H1 (cell line): ENCODE results near the gene PF4V1. TPM values are rescaled to one million over a fixed set of nuclear protein-coding genes. Genes with fewer than 3 reads are reported as not detected.

Experiments used
- BRCA1 ChIP-seq: IDR thresholded peaks from 2 replicates; pipeline ENCODE4 v1.6.1; 2012; ENCODE audit warnings: low read depth, low read length, improper control_type of control experiment
- GTF2F1 ChIP-seq: IDR thresholded peaks from 2 replicates; pipeline ENCODE4 v1.6.1; 2012; ENCODE audit warnings: low read depth, low read length, improper control_type of control experiment, borderline replicate concordance
- KDM4A ChIP-seq: IDR thresholded peaks from one replicate; pipeline ENCODE4 v1.7.1; 2012; ENCODE audit warnings: low read depth, mild to moderate bottlenecking, moderate library complexity, low read length, inconsistent platforms; ENCODE audit not compliant: severe bottlenecking
- polyA plus RNA-seq, 7 experiments: library from polyadenylated mRNA; depleted of rRNA in 3 of 7; stranded (reverse) in 5 of 7; unstranded in 2 of 7; fragments of >200 nt in 5 of 7; fragments of 200-250 nt in 2 of 7; gene quantifications; 1 replicate in 5 of 7; 2 replicates in 1 of 7; 4 replicates in 1 of 7; pipeline versions ENCODE4 v1.2.1 to v1.2.3, GENCODE V29; 2011 to 2013; ENCODE audit warnings: missing spikeins in 2 of 7, mixed read lengths in 2 of 7
- total RNA-seq: library from RNA; stranded (reverse); fragmentation: NEBNext Ultra II Directional; extraction: Animal tissue kit (Norgen Biotek cat#: 25700); gene quantifications from 2 replicates; pipeline ENCODE4 v1.2.1, GENCODE V29; 2021
- TF ChIP-seq, protein P1 (sequence below): fragments of 300-600 bp; sonication (generic); IDR thresholded peaks from 2 replicates; pipeline ENCODE4 v1.7.1; 2012; ENCODE audit warnings: low read length, moderate library complexity, mild to moderate bottlenecking, inconsistent platforms; ENCODE audit not compliant: insufficient replicate concordance

The PF4V1 gene
- total and polyA plus RNA-seq, 2 of the 8 experiments (the other 6 are each of a cell fraction or from before 2014, with no cell fraction given), result not detected

DNA sequence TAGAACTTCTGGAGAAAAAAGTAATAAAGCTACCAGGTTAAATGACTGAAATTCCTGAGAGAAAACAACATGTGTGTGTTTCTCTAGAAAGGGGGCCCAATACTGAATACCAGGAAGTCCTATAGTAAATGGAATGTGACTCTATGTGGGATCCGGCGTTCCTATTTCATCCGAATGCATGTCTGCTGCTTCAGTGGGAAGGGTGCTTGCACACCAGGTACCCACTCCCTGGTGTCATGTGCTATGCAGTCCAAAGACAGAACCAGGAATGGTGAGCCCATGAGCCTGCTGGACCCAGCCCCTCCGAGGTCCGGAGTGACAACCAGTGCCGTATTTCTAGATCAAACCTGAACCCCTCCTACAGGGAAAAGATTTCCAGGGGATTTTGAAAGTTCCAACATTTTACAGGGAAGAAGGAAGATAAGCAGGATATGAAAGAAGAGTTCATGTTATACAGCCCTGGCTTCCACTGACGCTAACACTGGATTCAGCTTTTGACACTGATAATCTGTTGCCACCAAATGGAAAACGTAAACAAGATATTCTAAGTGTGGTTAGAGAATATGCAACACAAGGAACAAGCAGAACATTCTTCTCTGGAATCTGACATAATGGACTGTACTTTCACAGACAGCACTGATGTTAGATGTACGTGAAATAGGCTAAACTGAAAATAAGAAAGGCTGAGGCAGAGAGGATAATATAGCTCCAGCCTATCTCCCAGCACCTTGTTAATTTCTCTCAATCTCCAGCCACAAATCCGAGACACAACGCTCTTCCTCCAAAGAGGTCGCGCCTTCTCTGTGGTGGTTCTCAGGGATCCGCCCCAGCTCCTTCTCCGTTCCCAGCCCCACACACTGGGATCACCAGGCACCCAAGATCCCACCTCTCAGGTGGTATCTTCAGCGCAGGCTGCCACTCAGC lies 15.4 kb downstream of the PF4V1 start (continued):
- TF ChIP-seq, protein P1, sequence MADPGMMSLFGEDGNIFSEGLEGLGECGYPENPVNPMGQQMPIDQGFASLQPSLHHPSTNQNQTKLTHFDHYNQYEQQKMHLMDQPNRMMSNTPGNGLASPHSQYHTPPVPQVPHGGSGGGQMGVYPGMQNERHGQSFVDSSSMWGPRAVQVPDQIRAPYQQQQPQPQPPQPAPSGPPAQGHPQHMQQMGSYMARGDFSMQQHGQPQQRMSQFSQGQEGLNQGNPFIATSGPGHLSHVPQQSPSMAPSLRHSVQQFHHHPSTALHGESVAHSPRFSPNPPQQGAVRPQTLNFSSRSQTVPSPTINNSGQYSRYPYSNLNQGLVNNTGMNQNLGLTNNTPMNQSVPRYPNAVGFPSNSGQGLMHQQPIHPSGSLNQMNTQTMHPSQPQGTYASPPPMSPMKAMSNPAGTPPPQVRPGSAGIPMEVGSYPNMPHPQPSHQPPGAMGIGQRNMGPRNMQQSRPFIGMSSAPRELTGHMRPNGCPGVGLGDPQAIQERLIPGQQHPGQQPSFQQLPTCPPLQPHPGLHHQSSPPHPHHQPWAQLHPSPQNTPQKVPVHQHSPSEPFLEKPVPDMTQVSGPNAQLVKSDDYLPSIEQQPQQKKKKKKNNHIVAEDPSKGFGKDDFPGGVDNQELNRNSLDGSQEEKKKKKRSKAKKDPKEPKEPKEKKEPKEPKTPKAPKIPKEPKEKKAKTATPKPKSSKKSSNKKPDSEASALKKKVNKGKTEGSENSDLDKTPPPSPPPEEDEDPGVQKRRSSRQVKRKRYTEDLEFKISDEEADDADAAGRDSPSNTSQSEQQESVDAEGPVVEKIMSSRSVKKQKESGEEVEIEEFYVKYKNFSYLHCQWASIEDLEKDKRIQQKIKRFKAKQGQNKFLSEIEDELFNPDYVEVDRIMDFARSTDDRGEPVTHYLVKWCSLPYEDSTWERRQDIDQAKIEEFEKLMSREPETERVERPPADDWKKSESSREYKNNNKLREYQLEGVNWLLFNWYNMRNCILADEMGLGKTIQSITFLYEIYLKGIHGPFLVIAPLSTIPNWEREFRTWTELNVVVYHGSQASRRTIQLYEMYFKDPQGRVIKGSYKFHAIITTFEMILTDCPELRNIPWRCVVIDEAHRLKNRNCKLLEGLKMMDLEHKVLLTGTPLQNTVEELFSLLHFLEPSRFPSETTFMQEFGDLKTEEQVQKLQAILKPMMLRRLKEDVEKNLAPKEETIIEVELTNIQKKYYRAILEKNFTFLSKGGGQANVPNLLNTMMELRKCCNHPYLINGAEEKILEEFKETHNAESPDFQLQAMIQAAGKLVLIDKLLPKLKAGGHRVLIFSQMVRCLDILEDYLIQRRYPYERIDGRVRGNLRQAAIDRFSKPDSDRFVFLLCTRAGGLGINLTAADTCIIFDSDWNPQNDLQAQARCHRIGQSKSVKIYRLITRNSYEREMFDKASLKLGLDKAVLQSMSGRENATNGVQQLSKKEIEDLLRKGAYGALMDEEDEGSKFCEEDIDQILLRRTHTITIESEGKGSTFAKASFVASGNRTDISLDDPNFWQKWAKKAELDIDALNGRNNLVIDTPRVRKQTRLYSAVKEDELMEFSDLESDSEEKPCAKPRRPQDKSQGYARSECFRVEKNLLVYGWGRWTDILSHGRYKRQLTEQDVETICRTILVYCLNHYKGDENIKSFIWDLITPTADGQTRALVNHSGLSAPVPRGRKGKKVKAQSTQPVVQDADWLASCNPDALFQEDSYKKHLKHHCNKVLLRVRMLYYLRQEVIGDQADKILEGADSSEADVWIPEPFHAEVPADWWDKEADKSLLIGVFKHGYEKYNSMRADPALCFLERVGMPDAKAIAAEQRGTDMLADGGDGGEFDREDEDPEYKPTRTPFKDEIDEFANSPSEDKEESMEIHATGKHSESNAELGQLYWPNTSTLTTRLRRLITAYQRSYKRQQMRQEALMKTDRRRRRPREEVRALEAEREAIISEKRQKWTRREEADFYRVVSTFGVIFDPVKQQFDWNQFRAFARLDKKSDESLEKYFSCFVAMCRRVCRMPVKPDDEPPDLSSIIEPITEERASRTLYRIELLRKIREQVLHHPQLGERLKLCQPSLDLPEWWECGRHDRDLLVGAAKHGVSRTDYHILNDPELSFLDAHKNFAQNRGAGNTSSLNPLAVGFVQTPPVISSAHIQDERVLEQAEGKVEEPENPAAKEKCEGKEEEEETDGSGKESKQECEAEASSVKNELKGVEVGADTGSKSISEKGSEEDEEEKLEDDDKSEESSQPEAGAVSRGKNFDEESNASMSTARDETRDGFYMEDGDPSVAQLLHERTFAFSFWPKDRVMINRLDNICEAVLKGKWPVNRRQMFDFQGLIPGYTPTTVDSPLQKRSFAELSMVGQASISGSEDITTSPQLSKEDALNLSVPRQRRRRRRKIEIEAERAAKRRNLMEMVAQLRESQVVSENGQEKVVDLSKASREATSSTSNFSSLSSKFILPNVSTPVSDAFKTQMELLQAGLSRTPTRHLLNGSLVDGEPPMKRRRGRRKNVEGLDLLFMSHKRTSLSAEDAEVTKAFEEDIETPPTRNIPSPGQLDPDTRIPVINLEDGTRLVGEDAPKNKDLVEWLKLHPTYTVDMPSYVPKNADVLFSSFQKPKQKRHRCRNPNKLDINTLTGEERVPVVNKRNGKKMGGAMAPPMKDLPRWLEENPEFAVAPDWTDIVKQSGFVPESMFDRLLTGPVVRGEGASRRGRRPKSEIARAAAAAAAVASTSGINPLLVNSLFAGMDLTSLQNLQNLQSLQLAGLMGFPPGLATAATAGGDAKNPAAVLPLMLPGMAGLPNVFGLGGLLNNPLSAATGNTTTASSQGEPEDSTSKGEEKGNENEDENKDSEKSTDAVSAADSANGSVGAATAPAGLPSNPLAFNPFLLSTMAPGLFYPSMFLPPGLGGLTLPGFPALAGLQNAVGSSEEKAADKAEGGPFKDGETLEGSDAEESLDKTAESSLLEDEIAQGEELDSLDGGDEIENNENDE, result no peak
- no peak for TF ChIP-seq KDM4A
- TF ChIP-seq GTF2F1, result no peak
- TF ChIP-seq BRCA1, result no peak
